Spleen (tissue), 7 donors: ENCODE results near the gene CTSD.

Experiments
- CTCF ChIP-seq, 11 experiments: fragments of 200-600 bp in 7 of 11; fragments of 450-650 bp in 4 of 11; sonication (generic) in 4 of 11; IDR thresholded peaks in 8 of 11; conservative IDR thresholded peaks in 3 of 11; 1 replicate in 7 of 11; 2 replicates in 4 of 11; pipeline versions ENCODE4 v1.4.0 to v1.8.0; 2016 to 2021; ENCODE audit warnings: antibody characterized with exemption in 11 of 11, inconsistent platforms in 4 of 11, mild to moderate bottlenecking in 1 of 11
- POLR2AphosphoS5 ChIP-seq, 3 donors: sonication (generic); formaldehyde crosslinking; IDR thresholded peaks; one replicate each; pipeline ENCODE4 v1.5.1; 2017; ENCODE audit warnings: antibody characterized with exemption in 3 of 3
- donor health status: DM: no; HTN: no; CAD: no; lungs with moderate emphysema.
- donor health status: DM: no; HTN: no; CAD: no.
- donor health status: DM: no; HTN: no; CAD: no.

- TF ChIP-seq CTCF (IDR thresholded peaks at IDR 0.05 in 8 of 11, conservative IDR thresholded peaks at IDR 0.05 in 3 of 11) (peak in 2 of 11 experiments; percentile 8 to 18), POLR2AphosphoS5 (IDR thresholded peaks at IDR 0.05) (no peak)
These were observed 43.7 kb upstream of the CTSD start for GRCh38 chr11:1807264-1807995.
